ENCODE measurements around the gene RGS5.
"Not testable (repeated sequence)": the region's sequence is repeated elsewhere in the genome, so short reads cannot be mapped to it uniquely, and the experiment has no call there.

RGS5 gene

GRCh38 chr1:163202833-163203451 lies at the start of gene RGS5:
TSS of gene RGS5 (minus strand) at chr1:163202916. CDS start at chr1:163202835, 81 bp downstream.
- DNase-seq (ENCODE audit: low read depth in 2 of 2) = no peak

- no peak for DNase-seq (ENCODE audit: low read depth in 2 of 2)
Measured at GRCh38 chr1:163250382-163250974, 47.8 kb upstream of the RGS5 start.

GRCh38 chr1:163248064-163248463 lies 45.3 kb upstream of the RGS5 start:
- DNase-seq (ENCODE audit: low read depth in 2 of 2) = no peak

GRCh38 chr1:163244648-163245047 lies 41.9 kb upstream of the RGS5 start:
- DNase-seq (ENCODE audit: low read depth in 2 of 2) = not testable (repeated sequence)

GRCh38 chr1:163241746-163242145 lies 39.0 kb upstream of the RGS5 start:
- DNase-seq (ENCODE audit: low read depth in 2 of 2) = no peak

GRCh38 chr1:163240705-163241104 lies 38.0 kb upstream of the RGS5 start:
- DNase-seq (ENCODE audit: low read depth in 2 of 2) = no peak

GRCh38 chr1:163233643-163234042 lies 30.9 kb upstream of the RGS5 start:
- not testable (repeated sequence) for DNase-seq (ENCODE audit: low read depth in 2 of 2)

- DNase-seq (ENCODE audit: low read depth in 2 of 2) = no peak
Measured at GRCh38 chr1:163231385-163231784, 28.7 kb upstream of the RGS5 start.

GRCh38 chr1:163230827-163231226 lies 28.1 kb upstream of the RGS5 start:
- DNase-seq (ENCODE audit: low read depth in 2 of 2) = no peak

- DNase-seq (ENCODE audit: low read depth in 2 of 2) = not testable (repeated sequence)
Measured at GRCh38 chr1:163228271-163228670, 25.6 kb upstream of the RGS5 start.

- DNase-seq (ENCODE audit: low read depth in 2 of 2) = no peak
Measured at GRCh38 chr1:163227126-163227525, 24.4 kb upstream of the RGS5 start.

- no peak for DNase-seq (ENCODE audit: low read depth in 2 of 2)
Measured at GRCh38 chr1:163213626-163214025, 10.9 kb upstream of the RGS5 start.

- DNase-seq (ENCODE audit: low read depth in 2 of 2) = no peak
Measured at GRCh38 chr1:163211667-163212066, 9.0 kb upstream of the RGS5 start.

GRCh38 chr1:163205513-163205912 lies 2.8 kb upstream of the RGS5 start:
- DNase-seq (ENCODE audit: low read depth in 2 of 2) = no peak

GRCh38 chr1:163203561-163203960 lies 845 bp upstream of the RGS5 start:
- no peak for DNase-seq (ENCODE audit: low read depth in 2 of 2)

GRCh38 chr1:163201906-163202305 lies 810 bp downstream of the RGS5 start:
- no peak for DNase-seq (ENCODE audit: low read depth in 2 of 2)

GRCh38 chr1:163197022-163197421 lies 5.7 kb downstream of the RGS5 start:
- DNase-seq (ENCODE audit: low read depth in 2 of 2) = no peak

GRCh38 chr1:163196449-163196787 lies 6.3 kb downstream of the RGS5 start:
- no peak for DNase-seq (ENCODE audit: low read depth in 2 of 2)

- no peak for DNase-seq (ENCODE audit: low read depth in 2 of 2)
Measured at GRCh38 chr1:163195728-163196448, 6.8 kb downstream of the RGS5 start.

- DNase-seq (ENCODE audit: low read depth in 2 of 2) = no peak
Measured at GRCh38 chr1:163191301-163191700, 11.4 kb downstream of the RGS5 start.

- DNase-seq (ENCODE audit: low read depth in 2 of 2) = no peak
Measured at GRCh38 chr1:163188947-163189346, 13.8 kb downstream of the RGS5 start.

- DNase-seq (ENCODE audit: low read depth in 2 of 2) = no peak
Measured at GRCh38 chr1:163187849-163188248, 14.9 kb downstream of the RGS5 start.

- DNase-seq (ENCODE audit: low read depth in 2 of 2) = no peak
Measured at GRCh38 chr1:163186862-163187261, 15.9 kb downstream of the RGS5 start.
